Gastrocnemius medialis (tissue), 4 donors: Measurements from ENCODE around the gene GNB5.

Source experiments
- POLR2A ChIP-seq, 2 donors: fragments of 450-650 bp; IDR thresholded peaks; one replicate each; pipeline ENCODE4 v1.6.1; 2017; ENCODE audit warnings: antibody characterized with exemption in 2 of 2, mild to moderate bottlenecking in 2 of 2, moderate library complexity in 2 of 2
- TF ChIP-seq, protein P1 (sequence below), 5 experiments: fragments of 450-650 bp in 3 of 5; fragments of 200-600 bp in 2 of 5; sonication (generic) in 2 of 5; IDR thresholded peaks in 4 of 5; conservative IDR thresholded peaks in 1 of 5; 1 replicate in 4 of 5; 2 replicates in 1 of 5; pipeline ENCODE4 v1.5.1; 2016 to 2019; ENCODE audit warnings: antibody characterized with exemption in 5 of 5, mild to moderate bottlenecking in 3 of 5, moderate library complexity in 3 of 5

GRCh38 chr15:52118969-52119749 is 72.0 kb downstream of the GNB5 start:
- TF ChIP-seq, protein P1, sequence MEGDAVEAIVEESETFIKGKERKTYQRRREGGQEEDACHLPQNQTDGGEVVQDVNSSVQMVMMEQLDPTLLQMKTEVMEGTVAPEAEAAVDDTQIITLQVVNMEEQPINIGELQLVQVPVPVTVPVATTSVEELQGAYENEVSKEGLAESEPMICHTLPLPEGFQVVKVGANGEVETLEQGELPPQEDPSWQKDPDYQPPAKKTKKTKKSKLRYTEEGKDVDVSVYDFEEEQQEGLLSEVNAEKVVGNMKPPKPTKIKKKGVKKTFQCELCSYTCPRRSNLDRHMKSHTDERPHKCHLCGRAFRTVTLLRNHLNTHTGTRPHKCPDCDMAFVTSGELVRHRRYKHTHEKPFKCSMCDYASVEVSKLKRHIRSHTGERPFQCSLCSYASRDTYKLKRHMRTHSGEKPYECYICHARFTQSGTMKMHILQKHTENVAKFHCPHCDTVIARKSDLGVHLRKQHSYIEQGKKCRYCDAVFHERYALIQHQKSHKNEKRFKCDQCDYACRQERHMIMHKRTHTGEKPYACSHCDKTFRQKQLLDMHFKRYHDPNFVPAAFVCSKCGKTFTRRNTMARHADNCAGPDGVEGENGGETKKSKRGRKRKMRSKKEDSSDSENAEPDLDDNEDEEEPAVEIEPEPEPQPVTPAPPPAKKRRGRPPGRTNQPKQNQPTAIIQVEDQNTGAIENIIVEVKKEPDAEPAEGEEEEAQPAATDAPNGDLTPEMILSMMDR (IDR thresholded peaks at IDR 0.05 in 4 of 5, conservative IDR thresholded peaks at IDR 0.05 in 1 of 5) = no peak
- TF ChIP-seq POLR2A (IDR thresholded peaks at IDR 0.05) = no peak
